ENCODE measurements around the gene MPHOSPH6. TPM values are rescaled to one million over a fixed set of nuclear protein-coding genes. Genes with fewer than 3 reads are reported as not detected.
"Not testable (repeated sequence)": the region's sequence is repeated elsewhere in the genome, so short reads cannot be mapped to it uniquely, and the experiment has no call there.

Gene MPHOSPH6
- total RNA-seq, 1 experiment from 2014 or later: 66.9 TPM

DNA sequence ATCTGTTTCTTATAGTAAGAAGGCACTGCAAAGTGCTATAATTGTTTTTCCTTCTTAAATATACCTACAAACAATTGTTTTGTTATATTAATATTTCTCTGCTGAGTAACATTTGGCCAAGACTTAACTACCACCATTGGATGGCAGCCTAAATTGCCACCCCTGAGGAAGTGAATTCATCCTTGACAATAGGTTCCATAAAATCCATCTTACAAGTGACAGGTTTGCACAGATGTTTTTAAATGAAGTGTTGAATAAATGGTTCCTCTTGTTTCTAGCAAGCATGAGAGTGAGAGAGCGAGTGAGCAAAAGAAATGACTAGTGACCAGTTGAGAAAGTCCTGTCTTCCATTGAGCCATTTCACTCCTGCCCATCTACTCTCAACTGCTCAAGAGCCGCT, 8.3 kb upstream of the MPHOSPH6 start:
- in situ Hi-C loops (cut with HindIII; ENCODE audit: low sequenced_read_pairs): no loop called here
- DNase-seq (ENCODE audit: low spot score): no peak

DNA sequence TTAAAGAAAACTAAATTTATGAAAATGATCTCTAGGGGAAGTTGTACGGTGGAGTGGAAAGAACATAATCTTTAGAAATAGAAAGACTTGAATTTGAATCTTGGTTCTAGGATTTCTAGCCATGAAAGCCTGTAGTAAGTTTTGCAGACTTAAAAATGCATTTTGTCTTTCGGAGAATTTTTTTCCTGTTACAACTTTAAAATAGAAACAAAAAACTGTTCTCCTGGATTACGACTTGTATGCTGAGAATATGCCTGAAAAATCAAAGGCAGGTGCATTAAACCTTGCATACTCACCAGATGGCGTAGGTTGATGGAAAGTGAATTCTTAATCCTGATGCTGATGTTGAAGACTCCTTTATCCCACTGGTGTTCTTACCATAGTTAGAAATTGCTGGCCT, 7.5 kb upstream of the MPHOSPH6 start:
- in situ Hi-C loops (cut with HindIII; ENCODE audit: low sequenced_read_pairs): no loop called here
- DNase-seq (ENCODE audit: low spot score): no peak

DNA sequence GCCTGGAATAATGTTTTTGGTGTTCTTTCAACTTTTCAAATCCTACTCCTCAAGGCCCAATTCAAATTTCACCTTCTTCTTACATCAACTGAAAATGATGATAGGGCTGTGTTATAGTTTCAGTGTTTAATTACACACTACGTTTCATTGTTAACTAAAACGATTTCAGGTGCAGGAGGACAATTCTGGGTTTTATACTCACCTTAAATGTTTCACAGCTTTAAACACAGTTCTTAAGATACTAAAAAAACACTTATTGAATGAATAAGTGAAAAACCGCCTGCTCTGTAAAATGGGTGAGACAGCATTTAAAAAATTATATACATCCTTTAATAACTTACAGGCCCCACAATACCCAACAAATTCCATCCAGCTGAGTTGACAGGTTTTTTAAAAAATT, 6.2 kb upstream of the MPHOSPH6 start:
- in situ Hi-C loops (cut with HindIII; ENCODE audit: low sequenced_read_pairs): no loop called here

DNA sequence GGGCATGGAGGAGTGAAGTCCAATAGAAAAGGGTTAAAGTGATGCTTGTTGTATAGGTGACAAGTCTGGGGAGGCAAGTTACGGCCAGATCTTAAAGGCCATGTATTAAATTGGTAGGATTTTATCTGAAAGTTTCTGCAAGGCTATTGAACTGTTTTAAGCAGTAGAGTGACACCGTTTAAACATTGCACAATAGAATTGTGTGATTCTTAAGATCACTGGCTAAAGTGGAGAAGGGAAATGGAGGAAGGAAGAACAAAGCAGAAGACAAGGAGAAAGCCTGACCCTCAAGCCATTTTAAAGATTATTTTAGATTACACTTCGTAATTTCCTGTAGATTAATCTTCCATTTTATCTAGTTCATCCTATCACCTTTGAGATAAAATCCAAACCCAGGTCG, 5.6 kb upstream of the MPHOSPH6 start:
- no peak for DNase-seq (ENCODE audit: low spot score)
- in situ Hi-C loops (cut with HindIII; ENCODE audit: low sequenced_read_pairs): no loop called here

More for the DNA sequence above, 6.2 kb upstream of the MPHOSPH6 start:
- DNase-seq (ENCODE audit: low spot score): no peak

DNA sequence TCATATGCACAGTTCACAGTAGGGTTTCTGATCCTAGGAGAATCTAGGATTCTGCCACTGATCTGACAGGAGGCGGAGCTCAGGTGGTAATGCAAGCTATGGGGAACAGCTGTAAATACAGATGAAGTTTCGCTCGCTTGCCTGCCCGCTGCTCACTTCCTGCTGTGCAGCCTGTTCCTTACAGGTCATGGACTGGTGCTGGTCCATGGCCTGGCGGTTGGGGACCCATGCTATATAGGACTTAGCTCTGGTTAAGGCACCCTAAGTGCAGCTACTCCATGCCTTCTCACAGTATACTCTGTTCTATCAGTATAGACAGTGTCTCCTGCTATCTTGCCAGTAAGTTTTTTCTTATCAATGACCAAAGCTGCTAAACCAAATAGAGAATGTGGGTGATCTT, 2.4 kb downstream of the MPHOSPH6 start:
- DNase-seq (ENCODE audit: low spot score): no peak
- in situ Hi-C loops (cut with HindIII; ENCODE audit: low sequenced_read_pairs): no loop called here

DNA sequence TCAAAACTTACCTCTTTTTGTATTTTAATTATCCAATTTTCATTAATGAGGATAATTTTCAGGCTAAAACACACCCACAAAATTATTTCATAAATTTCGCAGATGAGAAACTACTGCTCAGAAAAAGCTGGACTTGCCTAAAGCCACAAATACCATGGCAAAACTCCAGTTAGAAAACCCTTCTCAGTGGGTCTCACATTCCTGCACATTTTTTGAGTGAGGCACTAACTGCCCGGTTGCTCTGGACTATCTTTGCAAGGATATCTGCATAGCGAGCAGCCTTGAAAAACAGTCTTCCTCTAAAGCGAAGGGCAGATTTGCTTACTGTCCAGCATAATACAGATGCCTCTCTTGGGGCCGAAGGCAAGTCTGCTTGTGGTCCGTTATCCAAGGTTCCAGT, 9.8 kb downstream of the MPHOSPH6 start:
- in situ Hi-C loops (cut with HindIII; ENCODE audit: low sequenced_read_pairs): no loop called here
- DNase-seq (ENCODE audit: low spot score): no peak

DNA sequence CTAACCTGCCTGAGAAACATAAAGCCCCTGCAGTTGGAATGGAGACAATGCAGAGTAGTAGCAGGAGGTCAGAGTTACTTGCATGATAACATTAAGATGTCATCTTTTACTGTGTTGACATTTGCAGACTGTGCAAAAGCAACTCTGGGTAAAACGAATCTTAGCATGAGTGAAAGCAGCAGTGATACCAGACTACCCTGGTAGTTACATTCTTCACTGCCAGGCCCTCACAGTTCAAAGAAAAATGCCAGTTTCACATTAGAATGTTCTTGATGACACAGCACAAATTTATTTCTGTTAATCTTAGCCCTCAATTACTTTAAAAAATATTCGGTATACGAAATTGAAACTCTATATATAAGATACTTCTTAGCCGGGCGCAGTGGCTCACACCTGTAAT, 12.2 kb downstream of the MPHOSPH6 start:
- no peak for DNase-seq (ENCODE audit: low spot score)
- in situ Hi-C loops (cut with HindIII; ENCODE audit: low sequenced_read_pairs): no loop called here

DNA sequence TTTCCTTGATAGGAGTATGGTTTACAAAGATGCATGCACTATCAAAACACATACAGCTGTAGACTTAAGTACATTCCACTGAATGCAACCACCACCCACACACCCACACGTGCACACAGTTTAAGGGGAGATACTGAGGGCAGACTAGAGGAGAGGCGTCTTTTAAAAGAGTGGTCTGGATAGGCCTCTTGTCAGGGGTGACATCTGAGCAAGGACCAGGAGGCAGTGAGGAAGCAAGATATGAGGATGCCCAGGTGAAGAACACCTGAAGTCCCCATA, 12.6 kb downstream of the MPHOSPH6 start:
- DNase-seq (ENCODE audit: low spot score): no peak
- in situ Hi-C loops (cut with HindIII; ENCODE audit: low sequenced_read_pairs): no loop called here

DNA sequence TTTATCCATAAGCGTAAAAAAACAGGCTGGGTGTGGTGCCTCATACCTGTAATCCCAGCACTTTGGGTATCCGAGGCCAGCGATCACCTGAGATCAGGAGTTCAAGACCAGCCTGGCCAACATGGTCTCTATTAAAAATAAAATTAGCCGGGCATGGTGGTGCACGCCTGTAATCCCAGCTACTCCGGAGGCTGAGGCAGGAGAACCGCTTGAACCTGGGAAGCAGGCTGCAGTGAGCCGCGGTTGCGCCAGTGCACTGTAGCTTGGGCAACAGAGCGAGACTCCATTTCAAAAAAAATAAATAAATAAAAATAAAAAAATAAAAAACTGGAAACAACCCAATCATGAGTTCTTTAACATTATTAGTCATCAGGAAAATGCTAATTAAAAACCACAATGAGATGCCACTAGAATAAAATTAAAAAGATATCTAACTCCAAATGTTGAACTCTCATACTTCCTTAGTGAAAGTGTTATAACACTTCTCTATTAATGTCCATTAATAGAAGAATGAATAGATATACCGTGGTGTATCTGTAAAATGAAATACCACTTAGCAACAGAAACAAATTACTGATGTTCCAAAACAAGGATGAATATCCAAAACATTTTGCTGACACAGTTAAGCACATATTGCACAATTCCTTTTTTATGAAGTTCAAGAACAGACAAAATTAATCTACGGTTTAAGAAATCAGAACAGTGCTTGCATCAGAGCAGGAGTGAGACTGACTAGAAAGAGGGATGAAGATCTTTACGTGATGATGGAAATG, 13.1 kb downstream of the MPHOSPH6 start:
- in situ Hi-C loops (cut with HindIII; ENCODE audit: low sequenced_read_pairs): no loop called here
- DNase-seq (ENCODE audit: low spot score): no peak

DNA sequence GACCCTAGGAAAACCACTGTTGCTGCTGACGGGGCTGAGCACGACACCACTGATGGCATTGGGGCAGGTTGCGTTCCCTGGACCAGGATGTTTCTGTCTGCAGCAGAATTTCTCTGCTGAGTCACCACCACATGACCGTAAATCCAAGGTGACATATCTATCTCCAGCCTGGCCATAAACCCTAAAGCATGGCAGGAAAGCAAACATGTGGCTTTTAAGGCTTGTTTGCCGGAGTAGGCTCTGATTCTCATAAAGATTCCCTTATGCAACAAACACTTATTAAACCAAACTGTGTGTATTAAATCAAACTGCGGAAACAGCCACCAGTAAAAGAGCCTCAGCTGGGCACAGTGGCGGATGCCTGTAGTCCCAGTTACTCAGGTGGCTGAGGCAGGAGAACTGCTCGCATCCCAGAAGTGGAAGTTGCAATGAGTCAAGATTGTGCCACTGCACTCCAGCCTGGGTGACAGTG, 17.3 kb downstream of the MPHOSPH6 start:
- DNase-seq (ENCODE audit: low spot score): no peak
- in situ Hi-C loops (cut with HindIII; ENCODE audit: low sequenced_read_pairs): no loop called here

DNA sequence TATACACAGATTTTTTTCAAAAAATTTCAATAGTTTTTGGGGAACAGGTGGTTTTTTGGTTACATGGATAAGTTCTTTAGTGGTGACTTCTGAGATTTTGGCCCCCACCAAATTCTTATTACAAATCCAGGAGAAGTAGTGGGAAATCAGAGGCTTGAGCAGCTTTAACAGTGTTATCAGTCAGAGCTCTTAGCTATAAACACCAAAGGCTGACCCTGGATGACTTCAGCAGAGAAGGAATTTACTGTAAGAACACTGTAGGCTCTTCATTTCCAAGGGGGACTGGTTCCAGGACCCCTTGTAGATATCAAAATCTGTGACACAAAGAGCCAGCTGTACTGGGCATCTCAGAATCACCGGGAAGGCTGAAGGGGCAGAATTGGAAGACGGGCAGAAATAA, 17.8 kb downstream of the MPHOSPH6 start:
- in situ Hi-C loops (cut with HindIII; ENCODE audit: low sequenced_read_pairs): no loop called here
- no peak for DNase-seq (ENCODE audit: low spot score)

DNA sequence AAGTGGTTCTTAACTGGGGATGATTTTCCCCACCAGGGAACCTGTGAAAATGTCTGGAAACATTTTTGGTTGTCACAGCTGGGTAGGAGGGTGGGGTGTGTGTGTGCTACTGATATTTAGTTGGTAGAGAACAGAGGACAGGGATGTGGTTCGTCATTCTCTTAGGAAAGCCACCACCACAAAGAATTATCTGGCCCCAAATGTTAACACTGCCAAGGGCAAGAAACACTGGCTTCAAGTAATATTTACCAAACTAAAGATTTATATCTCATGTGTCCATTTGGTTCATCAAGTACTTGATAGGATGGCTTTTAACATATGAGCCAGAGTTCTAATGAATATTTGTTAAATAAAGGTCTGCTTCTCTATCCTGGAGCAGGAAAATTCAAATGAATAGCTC, 19.5 kb downstream of the MPHOSPH6 start:
- DNase-seq (ENCODE audit: low spot score): no peak
- in situ Hi-C loops (cut with HindIII; ENCODE audit: low sequenced_read_pairs): no loop called here

DNA sequence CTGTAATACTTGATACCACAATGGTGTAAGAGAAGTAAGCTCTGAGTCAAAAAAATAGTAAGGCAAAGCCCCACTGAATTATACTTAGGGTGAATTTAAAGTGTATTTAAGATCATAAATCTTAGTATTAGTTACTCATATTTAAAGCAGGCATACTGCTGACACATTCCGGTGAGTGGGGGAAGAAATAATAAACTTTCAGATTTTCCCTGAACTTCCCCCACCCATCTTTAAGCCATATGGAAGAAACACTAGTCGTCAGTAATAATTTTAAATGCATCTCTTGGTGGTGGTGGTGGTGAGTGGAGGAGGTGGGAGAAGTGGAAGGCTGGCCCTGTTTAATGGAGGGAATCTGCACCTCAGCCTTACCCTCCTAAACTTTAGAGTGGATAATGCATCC, 20.5 kb downstream of the MPHOSPH6 start:
- in situ Hi-C loops (cut with HindIII; ENCODE audit: low sequenced_read_pairs): no loop called here
- no peak for DNase-seq (ENCODE audit: low spot score)

DNA sequence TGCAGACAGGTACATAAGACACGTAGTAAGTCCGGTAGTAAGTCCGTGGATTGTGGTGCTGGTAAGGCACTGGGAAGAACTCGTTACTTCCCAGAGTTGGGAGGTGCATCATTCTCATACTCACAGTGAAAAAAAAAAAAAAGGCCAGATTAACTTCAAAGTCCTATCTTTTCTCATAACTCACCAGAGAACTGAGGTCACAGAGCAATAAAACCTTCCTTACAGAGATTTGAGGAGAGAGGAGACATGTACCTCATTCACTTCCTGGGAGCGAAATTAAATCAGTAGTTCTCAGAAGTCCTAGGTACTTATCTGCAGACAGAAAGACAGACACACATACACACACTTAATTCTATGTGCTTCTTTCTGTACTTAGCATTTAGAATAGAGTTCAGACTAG, 22.5 kb downstream of the MPHOSPH6 start:
- in situ Hi-C loops (cut with HindIII; ENCODE audit: low sequenced_read_pairs): no loop called here
- no peak for DNase-seq (ENCODE audit: low spot score)

DNA sequence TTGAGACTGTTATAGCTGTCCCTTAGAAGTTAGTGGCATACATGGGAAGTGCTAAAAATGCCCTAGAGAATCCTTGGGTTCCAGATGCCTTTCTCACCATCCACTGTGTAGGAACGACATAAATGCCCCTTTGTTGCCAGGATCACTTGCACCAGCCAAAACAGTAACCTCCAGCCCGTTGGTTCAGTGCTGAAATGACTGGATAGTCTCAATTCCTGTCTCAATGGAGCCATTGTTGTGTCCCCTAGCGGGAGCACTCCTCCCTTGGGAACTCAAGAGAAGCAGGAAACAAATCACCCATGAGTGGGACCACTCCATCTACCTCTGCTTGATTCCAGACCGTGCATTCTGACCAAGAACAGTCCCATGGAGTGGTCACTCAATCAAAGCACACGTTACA, 23.1 kb downstream of the MPHOSPH6 start:
- in situ Hi-C loops (cut with HindIII; ENCODE audit: low sequenced_read_pairs): no loop called here
- DNase-seq (ENCODE audit: low spot score): no peak

DNA sequence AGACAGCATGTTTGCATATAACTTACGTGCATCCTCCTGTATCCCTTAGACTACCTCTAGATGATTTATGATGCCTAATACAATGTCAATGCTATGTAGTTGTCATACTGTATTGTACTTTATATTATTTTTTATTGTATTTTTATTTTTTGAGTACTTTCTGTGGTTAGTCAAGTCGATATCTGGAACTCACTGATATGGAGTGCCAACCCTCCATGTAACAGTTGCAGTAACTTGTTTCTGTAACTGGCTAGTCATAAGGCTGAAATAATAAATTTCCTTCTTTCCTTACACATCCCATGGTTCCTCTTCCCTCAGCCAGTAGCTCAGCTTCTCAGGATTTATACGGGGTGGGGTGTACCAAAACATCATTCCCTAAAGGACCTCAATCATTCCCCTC, 23.5 kb downstream of the MPHOSPH6 start:
- DNase-seq (ENCODE audit: low spot score): no peak
- in situ Hi-C loops (cut with HindIII; ENCODE audit: low sequenced_read_pairs): no loop called here

DNA sequence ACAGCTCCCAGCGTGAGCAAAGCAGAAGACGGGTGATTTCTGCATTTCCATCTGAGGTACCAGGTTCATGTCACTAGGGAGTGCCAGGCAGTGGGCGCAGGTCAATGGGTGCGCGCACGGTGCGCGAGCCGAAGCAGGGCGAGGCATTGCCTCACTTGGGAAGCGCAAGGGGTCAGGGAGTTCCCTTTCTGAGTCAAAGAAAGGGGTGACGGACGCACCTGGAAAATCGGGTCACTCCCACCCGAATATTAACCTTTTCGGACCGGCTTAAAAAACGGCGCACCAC, 30.8 kb downstream of the MPHOSPH6 start:
- in situ Hi-C loops (cut with HindIII; ENCODE audit: low sequenced_read_pairs); DNase-seq (ENCODE audit: low spot score): not testable (repeated sequence)

DNA sequence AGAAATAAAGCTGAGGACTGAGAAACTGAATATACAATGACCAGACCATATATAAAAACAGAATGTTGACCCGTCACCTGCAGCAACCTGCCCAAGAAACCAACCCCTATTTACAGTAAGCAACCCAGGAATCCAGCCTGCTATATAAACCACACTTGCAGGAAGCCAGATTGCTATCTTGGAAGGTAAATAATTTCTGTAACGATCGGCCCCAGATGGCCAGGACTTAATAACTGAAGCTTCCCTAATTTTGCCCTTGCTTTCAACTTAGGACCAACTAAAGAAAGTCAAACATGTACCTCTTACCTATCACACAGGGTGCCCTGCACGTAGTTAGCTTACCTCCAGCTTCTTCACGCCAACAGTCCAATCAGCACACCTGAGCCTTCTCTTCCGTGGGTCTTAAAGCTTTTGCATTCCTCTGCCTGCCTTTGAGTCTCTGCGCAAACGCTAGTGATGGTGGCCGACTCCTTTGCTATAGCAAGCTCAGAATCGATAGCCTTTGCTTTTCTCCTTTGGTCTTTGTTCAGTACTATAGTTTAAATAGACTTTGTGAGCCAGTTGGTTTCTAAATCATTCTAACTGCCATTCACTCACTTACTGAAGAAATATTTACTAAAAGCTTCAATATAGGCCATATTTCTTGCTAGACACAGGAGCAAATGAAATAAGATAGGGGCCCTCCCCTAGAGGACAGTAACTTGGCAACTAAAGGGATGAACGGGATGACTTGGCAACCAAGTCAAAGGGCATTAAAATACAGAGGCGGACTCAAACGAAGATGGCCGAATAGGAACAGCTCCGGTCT, 31.3 kb downstream of the MPHOSPH6 start:
- DNase-seq (ENCODE audit: low spot score): no peak
- in situ Hi-C loops (cut with HindIII; ENCODE audit: low sequenced_read_pairs): no loop called here

DNA sequence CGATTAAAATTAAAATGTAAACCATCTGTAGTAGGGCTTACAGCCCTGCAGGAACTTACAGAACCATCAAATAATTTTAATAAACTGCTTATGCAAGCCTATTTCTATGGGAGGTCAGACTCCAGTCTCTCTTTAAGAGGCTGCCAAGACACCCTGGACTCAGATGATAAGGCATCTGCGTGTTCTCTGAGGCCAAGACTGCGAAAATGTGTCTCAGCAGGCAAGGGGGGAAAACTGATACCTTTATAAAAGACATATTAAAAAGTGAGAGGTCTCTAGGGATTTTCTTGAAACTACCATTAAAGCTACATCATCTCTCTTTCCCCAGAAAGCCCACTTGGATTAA, 32.2 kb downstream of the MPHOSPH6 start:
- in situ Hi-C loops (cut with HindIII; ENCODE audit: low sequenced_read_pairs): no loop called here
- DNase-seq (ENCODE audit: low spot score): no peak

DNA sequence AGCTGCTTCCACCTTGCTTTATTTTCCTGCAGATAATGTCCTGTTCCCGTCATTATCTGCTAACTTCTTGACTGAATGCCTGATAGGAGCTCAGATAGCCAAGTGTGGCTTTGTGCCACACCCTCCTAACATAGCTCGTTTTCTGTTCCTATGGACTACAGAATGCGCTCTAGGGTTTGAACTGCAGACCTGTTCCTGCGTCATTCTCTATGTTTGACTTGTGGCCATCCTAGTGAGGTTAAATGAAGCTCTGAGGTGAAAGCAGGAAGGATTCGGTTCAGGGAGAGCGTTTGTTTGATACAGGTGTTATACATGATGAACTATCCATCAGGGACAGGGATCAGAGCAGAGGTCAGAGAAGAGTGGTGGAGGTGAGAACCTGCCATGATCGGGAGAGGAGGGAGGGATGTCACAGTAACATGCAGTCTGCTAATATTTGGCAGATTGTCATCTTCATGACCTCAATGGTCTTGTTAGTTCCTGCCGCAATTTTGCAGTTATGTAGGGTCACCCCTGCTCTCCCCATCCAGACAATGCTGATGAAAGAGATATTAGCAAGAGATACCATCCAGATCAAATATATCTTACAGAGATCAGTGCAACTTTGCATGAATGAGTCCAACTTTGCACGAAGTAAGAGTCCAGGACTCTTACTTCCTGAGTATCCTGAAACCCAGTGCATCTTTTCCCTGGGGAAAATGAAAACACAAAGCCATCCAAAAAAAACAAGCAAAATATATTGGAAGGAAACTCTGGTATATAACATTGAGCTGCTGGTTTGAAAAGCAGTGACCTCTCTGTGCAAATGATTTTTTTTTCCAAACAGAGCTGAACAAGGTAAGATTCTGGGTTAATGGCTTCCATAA, 32.8 kb downstream of the MPHOSPH6 start:
- DNase-seq (ENCODE audit: low spot score): no peak
- in situ Hi-C loops (cut with HindIII; ENCODE audit: low sequenced_read_pairs): no loop called here
